HG03460 (cell line): ENCODE measurements around the gene ZDHHC15.
"Not testable (repeated sequence)": the region's sequence is repeated elsewhere in the genome, so short reads cannot be mapped to it uniquely, and the experiment has no call there.

Experiments used
- ATAC-seq: cut with Tn5 transposase; IDR thresholded peaks from one replicate; pipeline ENCODE4 v1.9.1; 2021; ENCODE audit not compliant: unreplicated experiment

ZDHHC15 gene

DNA sequence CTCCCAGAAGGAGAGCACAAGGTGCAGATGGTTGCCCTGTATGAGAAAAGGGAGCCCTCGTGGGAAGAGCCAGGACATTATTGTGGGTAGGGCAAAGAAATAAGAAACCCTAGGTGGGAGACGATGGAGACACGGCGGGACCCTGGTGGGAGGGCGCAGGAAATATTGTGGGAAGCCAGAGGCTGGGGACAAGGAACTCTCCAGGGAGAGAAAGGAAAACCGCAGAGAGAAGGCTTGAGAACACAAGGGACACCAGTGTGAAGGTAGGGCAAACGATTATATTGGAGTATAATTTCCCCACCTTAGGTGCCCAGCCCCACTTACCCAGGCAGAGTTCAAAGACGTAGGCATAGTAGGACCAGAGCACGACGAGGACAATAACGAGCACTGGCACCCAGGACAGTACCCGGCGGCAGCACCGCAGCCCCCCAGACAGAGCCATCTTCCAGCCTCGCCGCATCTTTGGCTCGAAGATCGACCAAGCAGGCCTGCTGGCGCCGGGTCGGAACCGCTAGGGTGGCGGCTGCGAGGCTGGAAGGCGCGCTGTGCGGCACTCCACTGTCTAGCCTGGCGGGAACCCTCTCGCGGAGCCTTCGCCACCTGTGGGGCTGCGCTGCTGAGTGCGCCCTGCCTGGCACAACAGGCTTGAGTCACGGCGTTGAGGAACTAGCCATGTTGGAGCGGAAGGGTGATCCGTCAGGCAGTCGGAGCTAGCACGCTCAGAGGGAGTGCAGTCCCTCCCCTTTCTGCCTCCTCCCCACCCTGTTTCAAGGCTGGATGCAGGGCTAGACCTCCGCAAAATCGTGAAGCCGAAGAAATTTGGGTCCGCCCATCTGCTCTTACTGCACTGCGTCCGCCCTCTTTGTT, at the start of gene ZDHHC15:
Gene ZDHHC15, minus strand, starts transcription at position 473 of the 867 bp plus-strand sequence. Its CDS starts 13 bp downstream, at position 460.
- ATAC-seq = no peak

DNA sequence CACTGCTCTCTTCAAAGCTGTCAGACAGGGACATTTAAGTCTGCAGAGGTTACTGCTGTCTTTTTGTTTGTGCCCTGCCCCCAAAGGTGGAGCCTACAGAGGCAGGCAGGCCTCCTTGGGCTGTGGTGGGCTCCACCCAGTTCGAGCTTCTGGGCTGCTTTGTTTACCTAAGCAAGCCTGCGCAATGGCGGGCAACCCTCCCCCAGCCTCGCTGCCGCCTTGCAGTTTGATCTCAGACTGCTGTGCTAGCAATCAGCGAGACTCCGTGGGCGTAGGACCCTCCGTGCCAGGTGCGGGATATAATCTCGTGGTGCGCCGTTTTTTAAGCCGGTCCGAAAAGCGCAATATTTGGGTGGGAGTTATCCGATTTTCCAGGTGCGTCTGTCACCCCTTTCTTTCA, 37.7 kb upstream of the ZDHHC15 start:
- not testable (repeated sequence) for ATAC-seq

DNA sequence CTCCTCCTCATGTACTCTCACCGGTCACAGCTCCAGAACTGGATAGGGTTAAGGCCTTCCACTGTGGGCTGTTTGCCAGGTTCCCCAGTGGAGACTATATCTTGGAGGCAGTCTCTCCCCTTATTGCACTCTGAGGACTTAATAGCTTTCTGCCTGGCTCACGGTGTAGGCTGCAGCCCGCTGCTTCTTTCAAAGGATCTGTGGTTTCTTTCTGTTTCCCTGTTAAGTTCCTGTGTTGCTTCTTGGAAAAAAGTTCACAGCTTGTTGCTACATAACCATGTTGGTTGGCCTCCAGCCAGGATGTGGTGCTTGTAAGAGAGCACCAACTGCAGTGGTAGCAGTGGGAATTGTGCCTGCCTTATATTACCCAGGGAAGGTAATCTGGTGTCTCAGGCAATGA, 24.9 kb upstream of the ZDHHC15 start:
- no peak for ATAC-seq

GRCh38 chrX:75546724-75547511, 24.1 kb upstream of the ZDHHC15 start:
- no peak for ATAC-seq

DNA sequence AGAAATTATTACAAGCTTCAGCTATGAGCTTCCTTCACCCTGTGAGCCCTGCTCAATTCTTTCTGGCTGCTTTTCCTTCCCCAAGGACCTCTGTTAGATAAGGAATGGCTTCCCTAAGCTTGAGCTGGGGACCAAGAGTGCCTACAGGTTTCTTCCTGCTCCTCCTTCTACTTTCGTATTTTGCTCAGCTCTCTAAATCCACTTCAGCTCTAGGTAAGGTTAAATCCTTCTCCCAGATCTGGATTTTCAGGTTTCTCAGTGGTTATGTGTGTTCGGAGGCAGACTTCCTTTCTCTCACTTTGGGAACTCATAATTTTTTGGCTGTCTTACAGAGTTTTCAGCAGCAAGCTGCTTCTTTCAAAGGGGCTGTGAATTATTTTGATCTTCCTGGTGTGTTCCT, 21.9 kb upstream of the ZDHHC15 start:
- no peak for ATAC-seq

- ATAC-seq = no peak
Observed at GRCh38 chrX:75483933-75484332, 38.9 kb downstream of the ZDHHC15 start.

DNA sequence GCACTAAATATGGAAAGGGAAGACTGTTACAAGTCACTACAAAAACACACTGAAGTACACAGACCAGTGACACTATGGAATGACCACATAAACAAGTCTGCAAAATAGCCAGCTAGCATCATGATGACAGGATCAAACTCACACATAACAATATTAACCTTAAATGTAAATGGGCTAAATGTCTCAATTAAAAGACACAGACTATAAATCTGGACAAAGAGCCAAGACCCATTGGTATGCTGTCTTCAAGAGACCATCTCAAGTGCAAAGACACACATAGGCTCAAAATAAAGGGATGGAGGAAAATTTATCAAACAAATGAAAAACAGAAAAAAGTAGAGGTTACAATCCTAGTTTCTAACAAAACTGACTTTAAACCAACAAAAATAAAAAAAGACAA, 61.1 kb downstream of the ZDHHC15 start:
- ATAC-seq = not testable (repeated sequence)

DNA sequence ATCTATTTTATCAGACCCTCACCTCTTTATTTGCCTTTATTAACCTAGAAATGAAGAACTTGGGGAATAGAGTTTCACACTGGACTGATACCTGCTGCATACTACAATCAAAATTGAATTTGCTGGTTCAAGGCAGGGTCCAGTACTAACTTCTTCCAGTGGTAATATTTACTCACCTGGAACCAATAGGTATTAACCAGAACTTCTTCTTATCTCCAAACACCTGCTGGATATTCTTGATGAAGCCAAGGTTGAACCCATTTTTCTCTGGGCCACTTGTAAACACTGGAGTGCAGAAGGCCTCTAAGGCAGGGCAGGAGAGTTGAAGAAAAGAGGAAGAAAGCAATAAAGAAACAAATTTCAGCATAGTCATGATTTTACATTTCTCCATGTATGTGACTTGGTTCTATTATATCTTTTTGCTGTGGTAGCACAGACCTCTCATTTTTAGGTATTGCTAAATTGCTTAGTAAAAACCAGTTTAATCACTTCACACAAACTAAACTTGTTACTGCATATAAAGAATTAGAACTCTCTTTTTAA, 101.1 kb downstream of the ZDHHC15 start:
- ATAC-seq = no peak

DNA sequence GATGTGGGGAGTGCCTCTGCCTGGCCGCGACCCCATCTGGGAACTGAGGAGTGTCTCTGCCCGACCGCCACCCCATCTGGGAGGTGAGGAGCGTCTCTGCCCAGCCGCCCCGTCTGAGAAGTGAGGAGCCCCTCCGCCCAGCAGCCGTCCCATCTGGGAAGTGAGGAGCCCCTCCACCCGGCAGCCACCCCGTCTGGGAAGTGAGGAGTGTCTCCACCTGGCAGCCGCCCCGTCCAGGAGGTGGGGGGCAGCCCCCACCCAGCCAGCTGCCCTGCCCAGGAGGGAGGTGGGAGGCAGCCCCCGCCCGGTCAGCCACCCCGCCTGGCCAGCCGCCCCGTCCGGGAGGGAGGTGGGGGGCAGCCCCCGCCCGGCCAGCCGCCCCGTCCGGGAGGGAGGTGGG, 115.7 kb downstream of the ZDHHC15 start:
- not testable (repeated sequence) for ATAC-seq

DNA sequence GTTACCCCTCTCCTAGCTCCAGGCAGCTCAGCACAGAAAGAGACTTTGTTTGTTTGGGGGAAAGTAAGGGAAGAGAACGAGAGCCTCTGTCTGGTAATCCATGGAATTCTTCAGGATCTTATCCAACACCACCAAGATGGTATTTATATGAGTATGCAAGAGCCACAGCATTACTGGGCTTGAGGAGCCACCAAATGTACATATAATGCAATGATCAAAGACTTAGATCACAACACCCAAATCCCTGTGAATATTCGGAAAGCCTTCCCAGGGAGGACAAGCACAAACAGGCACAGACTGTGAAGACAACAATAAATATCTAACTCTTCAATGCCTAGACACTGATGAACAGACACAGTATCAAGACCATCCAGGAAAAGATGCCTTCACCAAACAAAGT, 132.4 kb downstream of the ZDHHC15 start:
- ATAC-seq = no peak

GRCh38 chrX:75369721-75370120, 153.1 kb downstream of the ZDHHC15 start:
- no peak for ATAC-seq

DNA sequence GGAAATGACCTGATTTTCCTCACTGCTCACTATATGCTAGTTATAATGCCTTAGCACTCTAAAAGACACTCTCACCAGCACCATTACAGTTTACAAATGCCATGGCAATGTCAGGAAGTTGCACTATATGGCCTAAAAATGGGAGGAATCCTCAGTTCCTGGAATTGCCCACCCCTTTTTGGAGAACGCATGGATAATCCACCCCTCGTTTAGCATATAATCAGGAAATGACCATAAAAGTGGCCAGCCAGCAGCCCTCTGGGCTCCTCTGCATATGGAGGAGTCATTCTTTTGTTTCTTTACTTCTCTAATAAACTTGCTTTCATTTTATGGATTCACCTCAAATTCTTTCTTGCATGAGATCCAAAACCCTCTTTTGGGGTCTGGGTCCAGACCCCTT, 156.0 kb downstream of the ZDHHC15 start:
- no peak for ATAC-seq

DNA sequence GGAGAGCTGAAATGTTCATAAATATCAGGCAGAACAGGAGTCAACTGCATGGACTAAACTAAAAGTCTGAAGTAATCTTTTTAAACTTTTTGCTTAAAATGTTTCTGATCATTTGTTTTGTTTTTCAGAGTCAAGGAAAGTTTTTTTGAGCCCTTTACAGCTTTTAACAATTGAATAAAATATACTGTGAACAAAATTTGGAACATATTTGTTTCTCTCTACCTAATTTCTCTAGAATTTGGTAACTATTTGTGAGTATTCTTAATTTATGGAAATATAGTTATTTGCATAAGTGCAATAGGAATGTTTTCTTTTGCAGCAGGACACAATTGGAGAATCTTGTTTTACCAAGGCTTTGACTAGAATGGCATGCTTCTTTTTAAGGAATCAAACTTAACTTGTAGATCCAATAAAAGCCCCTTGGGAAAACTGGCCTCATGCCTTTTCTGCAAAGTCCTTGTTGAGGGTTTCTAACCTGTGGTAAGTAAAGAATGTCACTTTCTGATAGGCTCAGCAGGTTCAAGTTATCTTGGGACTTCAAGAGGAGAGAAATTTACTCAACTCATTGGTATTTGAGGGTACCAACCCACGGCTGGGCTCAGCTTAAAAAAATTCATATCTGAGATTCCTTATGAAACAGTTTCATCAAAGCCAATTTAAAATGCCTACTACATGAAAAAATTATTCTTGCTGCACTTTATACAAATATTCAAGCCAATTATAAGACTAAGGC, 157.4 kb downstream of the ZDHHC15 start:
- ATAC-seq = no peak

DNA sequence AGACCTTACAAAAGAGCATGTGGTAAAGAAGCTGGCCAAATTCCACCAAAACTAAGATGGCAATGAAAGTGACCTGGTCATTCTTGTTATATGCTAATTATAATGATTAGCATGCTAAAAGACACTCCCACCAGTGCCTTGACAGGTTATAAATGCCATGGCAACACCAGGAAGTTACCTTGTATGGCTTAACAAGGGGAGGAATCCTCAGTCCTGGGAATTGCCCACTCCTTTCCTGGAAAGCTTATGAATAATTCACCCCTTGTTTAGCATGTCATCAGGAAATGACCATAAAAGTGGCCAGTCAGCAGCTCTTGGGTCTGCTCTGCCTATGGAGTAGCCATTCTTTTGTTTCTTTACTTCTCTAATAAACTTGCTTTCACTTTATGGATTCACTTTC, 161.0 kb downstream of the ZDHHC15 start:
- ATAC-seq = no peak

DNA sequence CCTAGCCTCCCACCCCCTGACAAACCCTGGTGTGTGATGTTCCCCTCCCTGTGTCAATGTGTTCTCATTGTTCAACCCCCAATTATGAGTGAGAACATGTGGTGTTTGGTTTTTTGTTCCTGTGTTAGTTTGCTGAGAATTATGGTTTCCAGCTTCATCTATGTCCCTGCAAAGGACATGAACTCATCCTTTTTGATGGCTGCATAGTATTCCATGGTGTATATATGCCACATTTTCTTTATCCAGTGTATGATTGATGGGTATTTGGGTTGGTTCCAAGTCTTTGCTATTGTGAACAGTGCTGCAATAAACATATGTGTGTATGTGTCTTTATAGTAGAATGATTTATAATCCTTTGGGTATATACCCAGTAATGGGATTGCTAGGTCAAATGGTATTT, 174.2 kb downstream of the ZDHHC15 start:
- ATAC-seq = not testable (repeated sequence)

DNA sequence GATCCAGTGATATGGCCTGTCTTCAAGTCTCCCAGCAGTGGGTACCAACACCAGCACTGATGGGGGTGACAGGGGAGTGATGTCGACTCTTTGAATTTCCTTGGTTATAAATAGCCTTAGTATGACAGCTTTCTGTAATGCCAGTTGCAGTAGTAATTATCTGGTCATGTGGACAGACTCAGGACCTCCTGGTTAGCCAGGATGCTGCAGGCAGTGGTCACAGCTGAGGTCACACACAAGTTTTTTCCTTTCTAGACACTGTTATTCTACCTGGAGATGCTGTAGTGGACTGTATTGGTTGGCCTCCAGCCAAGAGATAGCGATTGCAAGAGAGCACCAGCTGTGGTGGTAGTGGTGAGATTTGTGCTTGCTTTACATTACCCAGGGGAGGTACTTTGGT, 185.3 kb downstream of the ZDHHC15 start:
- ATAC-seq = no peak

DNA sequence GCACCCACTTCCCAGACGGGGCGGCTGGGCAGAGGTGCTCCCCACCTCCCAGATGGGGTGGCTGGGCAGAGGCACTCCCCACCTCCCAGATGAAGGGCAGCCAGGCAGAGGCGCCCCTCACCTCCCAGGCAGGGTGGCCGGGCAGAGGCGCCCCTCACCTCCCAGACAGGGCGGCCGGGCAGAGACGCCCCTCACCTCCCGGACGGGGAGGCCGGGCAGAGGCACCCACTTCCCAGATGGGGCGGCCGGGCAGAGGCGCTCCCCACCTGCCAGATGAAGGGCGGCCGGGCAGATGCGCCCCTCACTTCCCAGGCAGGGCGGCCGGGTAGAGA, 187.7 kb downstream of the ZDHHC15 start:
- ATAC-seq = no peak

DNA sequence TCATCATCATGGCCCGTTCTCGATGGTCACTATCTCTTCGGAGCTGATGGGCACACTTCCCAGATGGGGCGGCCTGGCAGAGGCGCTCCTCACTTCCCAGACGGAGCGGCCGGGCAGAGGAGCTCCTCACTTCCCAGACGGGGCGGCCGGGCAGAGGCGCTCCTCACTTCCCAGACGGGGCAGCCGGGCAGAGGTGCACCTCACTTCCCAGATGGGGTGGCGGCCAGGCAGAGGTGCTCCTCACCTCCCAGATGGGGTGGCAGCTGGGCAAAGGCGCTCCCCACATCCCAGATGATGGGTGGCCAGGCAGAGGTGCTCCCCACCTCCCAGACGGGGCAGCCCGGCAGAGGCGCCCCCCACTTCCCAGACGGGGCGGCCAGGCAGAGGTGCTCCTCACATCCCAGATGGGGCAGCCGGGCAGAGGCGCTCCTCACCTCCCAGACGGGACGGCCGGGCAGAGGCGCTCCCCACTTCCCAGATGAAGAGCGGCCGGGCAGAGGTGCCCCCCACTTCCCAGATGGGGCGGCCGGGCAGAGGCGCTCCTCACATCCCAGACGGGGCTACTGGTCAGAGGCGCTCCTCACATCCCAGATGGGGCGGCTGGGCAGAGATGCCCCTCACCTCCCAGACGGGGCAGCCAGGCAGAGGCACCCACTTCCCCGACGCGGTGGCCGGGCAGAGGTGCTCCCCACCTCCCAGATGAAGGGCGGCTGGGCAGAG, 188.3 kb downstream of the ZDHHC15 start:
- not testable (repeated sequence) for ATAC-seq

- no peak for ATAC-seq
Observed at GRCh38 chrX:75327607-75328006, 195.2 kb downstream of the ZDHHC15 start.
